Uterus (tissue), 2 donors: ENCODE measurements around the gene CBARP.

Experiments used
- CTCF ChIP-seq, 4 experiments: fragments of 200-600 bp in 2 of 4; fragments of 450-650 bp in 2 of 4; sonication (generic) in 2 of 4; IDR thresholded peaks; one replicate each; pipeline ENCODE4 v1.5.1; 2016 to 2019; ENCODE audit warnings: antibody characterized with exemption in 4 of 4, mild to moderate bottlenecking in 2 of 4, moderate library complexity in 1 of 4
- POLR2A ChIP-seq, 2 donors: fragments of 450-650 bp; IDR thresholded peaks; one replicate each; pipeline ENCODE4 v1.6.1; 2016; ENCODE audit warnings: antibody characterized with exemption in 2 of 2, mild to moderate bottlenecking in 1 of 2, moderate library complexity in 1 of 2

GRCh38 chr19:1249990-1250436 lies 12.2 kb upstream of the CBARP start:
- TF ChIP-seq CTCF (IDR thresholded peaks at IDR 0.05) (no peak), POLR2A (IDR thresholded peaks at IDR 0.05) (no peak)
